GM12874 (cell line): ENCODE measurements around the gene NIPBL.

Experiments used
- CTCF ChIP-seq: IDR thresholded peaks from 2 replicates; pipeline ENCODE4 v1.5.1; 2011; ENCODE audit warnings: low read depth, mild to moderate bottlenecking, control low read depth, low read length, moderate library complexity; ENCODE audit not compliant: insufficient read depth

Gene NIPBL

DNA sequence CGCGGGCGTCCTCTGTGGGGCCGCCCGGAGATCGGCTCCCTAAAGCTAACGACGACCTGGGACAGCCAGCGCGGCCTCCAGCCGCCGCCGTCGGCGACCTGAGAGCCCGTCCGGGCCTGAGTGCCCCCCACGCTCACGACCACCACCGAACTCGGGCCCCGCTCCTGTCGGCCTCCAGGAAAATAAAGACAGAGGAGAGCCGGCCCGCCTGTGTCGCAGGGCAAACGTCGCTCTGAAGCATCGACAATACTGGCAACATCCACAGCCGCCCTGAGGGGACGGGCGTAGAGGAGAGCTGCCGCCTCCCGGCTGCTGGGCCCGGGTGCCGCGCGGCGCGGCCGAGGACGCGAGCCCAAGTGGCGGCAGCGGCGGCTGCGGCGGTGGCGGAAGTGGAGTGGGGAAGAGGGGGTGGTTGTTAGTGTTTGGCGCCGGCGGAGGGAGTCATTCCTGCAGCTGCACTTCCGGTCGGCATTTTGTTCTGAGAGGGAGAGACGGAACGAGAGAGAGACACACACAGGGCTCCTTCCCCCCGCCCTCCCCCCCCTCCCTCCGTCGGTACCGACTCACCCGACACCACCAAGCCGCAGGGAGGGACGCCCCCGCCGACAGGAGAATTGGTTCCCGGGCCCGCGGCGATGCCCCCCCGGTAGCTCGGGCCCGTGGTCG lies at the start of gene NIPBL:
Gene NIPBL (plus strand): TSS at position 471 of the 666 bp plus-strand sequence. CDS start 76,928 bp downstream, outside the sequence.
- no peak for TF ChIP-seq CTCF

DNA sequence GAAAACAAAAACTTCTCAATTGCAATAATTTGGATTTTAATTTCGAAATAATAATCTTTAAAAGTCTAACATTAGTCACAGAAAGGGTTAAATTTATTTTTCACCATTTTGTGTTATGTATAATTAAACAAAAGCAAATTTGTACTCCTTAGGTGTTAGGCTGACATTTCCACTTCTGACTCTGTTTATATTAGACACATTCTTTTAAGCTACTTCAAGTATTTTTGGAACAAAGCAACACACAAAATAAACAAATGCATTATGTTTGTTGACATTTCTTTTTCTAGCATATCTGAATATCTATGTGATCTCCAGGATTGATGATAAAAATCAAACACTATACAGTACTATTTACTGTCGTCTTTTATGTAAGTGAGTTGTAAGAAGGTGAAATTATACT lies 44.3 kb upstream of the NIPBL start:
- TF ChIP-seq CTCF, result no peak

GRCh38 chr5:36836831-36837230 lies 39.7 kb upstream of the NIPBL start:
- TF ChIP-seq CTCF, result no peak

GRCh38 chr5:36839489-36840476 lies 36.8 kb upstream of the NIPBL start:
- no peak for TF ChIP-seq CTCF

DNA sequence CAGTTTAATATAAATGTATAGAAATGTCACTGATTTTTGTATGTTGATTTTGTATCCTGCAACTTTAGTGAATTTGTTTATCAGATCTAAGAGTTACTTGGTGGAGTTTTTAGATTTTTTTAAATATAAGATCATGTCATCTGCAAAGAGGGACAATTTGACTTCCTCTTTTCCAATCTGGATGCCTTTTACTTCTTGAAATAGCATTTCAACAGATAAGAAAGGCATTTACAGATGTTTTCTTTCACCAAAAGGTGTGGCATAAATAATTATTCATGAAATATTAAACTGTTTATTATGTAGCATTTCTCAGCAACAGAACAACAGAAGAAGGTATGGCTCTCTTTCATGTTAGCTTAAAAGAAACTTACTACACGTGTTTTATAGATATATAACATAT lies 34.9 kb upstream of the NIPBL start:
- TF ChIP-seq CTCF, result no peak

DNA sequence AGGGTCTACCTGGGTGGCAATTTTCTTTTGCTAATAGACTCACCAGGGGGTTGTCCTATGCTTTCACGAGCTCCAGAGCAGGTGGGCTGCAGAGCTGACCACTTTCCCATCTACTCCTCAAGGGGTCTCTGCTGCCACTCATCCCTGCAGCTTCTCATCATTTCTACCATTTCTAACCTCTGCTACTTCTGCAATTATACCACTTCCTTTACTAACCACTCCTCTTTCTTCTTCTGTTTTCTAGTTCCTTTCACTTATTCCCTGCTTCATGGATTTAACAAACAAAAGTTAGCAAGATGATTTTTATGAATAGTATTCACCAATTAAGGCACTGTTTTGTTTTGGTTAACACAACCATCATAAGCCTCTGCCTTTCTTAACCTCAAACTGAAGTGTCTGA lies 34.5 kb upstream of the NIPBL start:
- TF ChIP-seq CTCF, result no peak

DNA sequence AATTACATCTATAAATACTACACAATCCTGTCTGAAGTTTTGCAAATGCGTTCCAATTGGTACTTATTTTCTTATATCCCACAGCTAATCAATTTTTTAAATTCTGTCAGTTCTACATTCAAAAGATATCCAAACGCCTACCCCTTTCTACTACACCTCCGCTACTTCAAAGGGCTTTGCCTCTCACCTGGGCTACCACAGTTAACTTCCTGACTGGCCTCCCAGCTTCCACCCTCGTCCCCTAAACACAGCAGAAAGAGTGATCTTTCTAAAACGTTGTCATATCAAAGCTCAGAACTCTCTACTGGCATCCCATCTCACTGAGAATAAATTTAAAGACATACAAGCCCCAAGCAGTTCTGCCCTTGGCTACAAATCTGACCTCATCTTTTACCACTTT lies 32.3 kb upstream of the NIPBL start:
- TF ChIP-seq CTCF, result no peak
